ENCODE results near the gene DENND2A. TPM values are rescaled to one million over a fixed set of nuclear protein-coding genes. Genes with fewer than 3 reads are reported as not detected.

DENND2A gene
- total and polyA plus RNA-seq, 10 donors, result 1.9 to 35.3 (median 14.9) TPM

- Histone ChIP-seq H3K36me3 (no peaks in the 10 kb centered on the region), H3K4me1 (peaks cover 10 to 76% (median 45%) of the 10 kb centered on the region in 6 donors), H3K27ac (peak overlapping the region in 4 of 8 donors; percentile 46 to 85 (median 82)), H3K4me3 (no peak overlapping the region), H3K27me3 (replicated peaks in 1 of 7) (peaks cover 0 to 65% (median 18%) of the 10 kb centered on the region in 7 donors), H3K9me3 (no peaks in the 10 kb centered on the region)
- TF ChIP-seq POLR2AphosphoS5 (IDR thresholded peaks at IDR 0.05), result no peak
- no peak for TF ChIP-seq POLR2A (IDR thresholded peaks at IDR 0.05)
- TF ChIP-seq, protein P1, sequence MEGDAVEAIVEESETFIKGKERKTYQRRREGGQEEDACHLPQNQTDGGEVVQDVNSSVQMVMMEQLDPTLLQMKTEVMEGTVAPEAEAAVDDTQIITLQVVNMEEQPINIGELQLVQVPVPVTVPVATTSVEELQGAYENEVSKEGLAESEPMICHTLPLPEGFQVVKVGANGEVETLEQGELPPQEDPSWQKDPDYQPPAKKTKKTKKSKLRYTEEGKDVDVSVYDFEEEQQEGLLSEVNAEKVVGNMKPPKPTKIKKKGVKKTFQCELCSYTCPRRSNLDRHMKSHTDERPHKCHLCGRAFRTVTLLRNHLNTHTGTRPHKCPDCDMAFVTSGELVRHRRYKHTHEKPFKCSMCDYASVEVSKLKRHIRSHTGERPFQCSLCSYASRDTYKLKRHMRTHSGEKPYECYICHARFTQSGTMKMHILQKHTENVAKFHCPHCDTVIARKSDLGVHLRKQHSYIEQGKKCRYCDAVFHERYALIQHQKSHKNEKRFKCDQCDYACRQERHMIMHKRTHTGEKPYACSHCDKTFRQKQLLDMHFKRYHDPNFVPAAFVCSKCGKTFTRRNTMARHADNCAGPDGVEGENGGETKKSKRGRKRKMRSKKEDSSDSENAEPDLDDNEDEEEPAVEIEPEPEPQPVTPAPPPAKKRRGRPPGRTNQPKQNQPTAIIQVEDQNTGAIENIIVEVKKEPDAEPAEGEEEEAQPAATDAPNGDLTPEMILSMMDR (IDR thresholded peaks at IDR 0.05 in 8 of 11, conservative IDR thresholded peaks at IDR 0.05 in 3 of 11), result no peak
- DNase-seq, result no peak
- intact Hi-C loops (cut with DNase I; ENCODE audit: low total_unique reads), result no loop called here
- WGBS, 5 donors, result 62 to 87% (median 70%) methylated on average over 2 to 3 of the region's 3 CpGs
Observed at GRCh38 chr7:140637400-140637799, 3.2 kb downstream of the DENND2A start.

- 57 to 87% (median 68%) methylated on average over 5 of the region's 5 CpGs for WGBS, 5 donors
- H3K27ac ChIP-seq, result peak overlapping the region in 6 of 8 donors; percentile 13 to 60 (median 42)
- no peaks in the 10 kb centered on the region for H3K36me3 ChIP-seq
- intact Hi-C loops (cut with DNase I; ENCODE audit: low total_unique reads), result no loop called here
- no peak for TF ChIP-seq POLR2A (IDR thresholded peaks at IDR 0.05)
- TF ChIP-seq, protein P1 (IDR thresholded peaks at IDR 0.05 in 8 of 11, conservative IDR thresholded peaks at IDR 0.05 in 3 of 11), result no peak
- no peak for TF ChIP-seq POLR2AphosphoS5 (IDR thresholded peaks at IDR 0.05)
- H3K4me1 ChIP-seq, result peaks cover 2 to 60% (median 31%) of the 10 kb centered on the region in 6 donors
- no peak overlapping the region for H3K4me3 ChIP-seq
- no peaks in the 10 kb centered on the region for H3K9me3 ChIP-seq
- DNase-seq, result no peak
- H3K27me3 ChIP-seq (replicated peaks in 1 of 7), result peaks cover 0 to 49% (median 12%) of the 10 kb centered on the region in 7 donors
Observed at GRCh38 chr7:140635816-140636215, 4.8 kb downstream of the DENND2A start.

DNA sequence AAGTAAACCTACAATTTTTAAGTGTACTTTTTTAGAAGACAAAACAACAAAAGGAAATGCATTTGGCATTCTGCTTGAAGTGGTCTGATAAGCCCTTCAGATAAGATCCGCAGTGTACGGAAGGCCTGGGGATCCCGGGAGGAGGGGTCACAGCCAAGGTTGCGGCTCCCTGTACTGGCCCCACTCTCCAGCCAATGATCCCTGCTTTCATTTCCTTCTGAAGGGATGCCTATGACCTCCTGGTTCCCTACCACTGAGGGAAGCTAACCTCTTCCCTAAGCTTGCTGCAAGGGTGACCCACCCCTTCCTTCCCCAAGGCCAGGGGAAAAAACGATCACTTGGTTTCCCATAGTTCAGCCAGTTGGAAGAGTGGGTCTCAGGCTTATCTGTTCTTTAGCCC, 5.3 kb downstream of the DENND2A start:
- TF ChIP-seq POLR2A (IDR thresholded peaks at IDR 0.05) (no peak), POLR2AphosphoS5 (IDR thresholded peaks at IDR 0.05) (peak in 1 of 3 donors; percentile 65)
- WGBS, 5 donors, result 49 to 65% (median 52%) methylated on average over 5 of the region's 5 CpGs
- Histone ChIP-seq H3K27ac (peak overlapping the region in 6 of 8 donors; percentile 13 to 60 (median 42)), H3K4me3 (no peak overlapping the region), H3K27me3 (replicated peaks in 1 of 7) (peaks cover 0 to 44% (median 9%) of the 10 kb centered on the region in 7 donors), H3K36me3 (no peaks in the 10 kb centered on the region), H3K9me3 (no peaks in the 10 kb centered on the region), H3K4me1 (peaks cover 0 to 57% (median 28%) of the 10 kb centered on the region in 6 donors)
- no peak for DNase-seq
- intact Hi-C loops (cut with DNase I; ENCODE audit: low total_unique reads), result no loop called here

GRCh38 chr7:140631602-140632001, 9.0 kb downstream of the DENND2A start:
- Histone ChIP-seq H3K4me3 (no peak overlapping the region), H3K27ac (peak overlapping the region in 6 of 8 donors; percentile 10 to 51 (median 28)), H3K4me1 (peaks cover 0 to 35% (median 17%) of the 10 kb centered on the region in 6 donors), H3K27me3 (replicated peaks in 1 of 7) (peaks cover 0 to 14% (median 0%) of the 10 kb centered on the region in 7 donors), H3K9me3 (no peaks in the 10 kb centered on the region), H3K36me3 (no peaks in the 10 kb centered on the region)
- TF ChIP-seq POLR2A (IDR thresholded peaks at IDR 0.05), result no peak
- TF ChIP-seq, protein P1 (IDR thresholded peaks at IDR 0.05 in 8 of 11, conservative IDR thresholded peaks at IDR 0.05 in 3 of 11), result no peak
- peak in 1 of 3 donors; percentile 11 for TF ChIP-seq POLR2AphosphoS5 (IDR thresholded peaks at IDR 0.05)
- WGBS, 5 donors, result 74 to 86% (median 82%) methylated on average over 7 of the region's 7 CpGs
- no peak for DNase-seq
- intact Hi-C loops (cut with DNase I; ENCODE audit: low total_unique reads), result no loop called here

Measured in spleen (tissue), 11 donors.